H1 (cell line): ENCODE data around the gene DUS1L. TPM values are rescaled to one million over a fixed set of nuclear protein-coding genes. Genes with fewer than 3 reads are reported as not detected.
A peak's percentile ranks its signal among the peaks of the same experiment; 100 is the strongest.

Source experiments
- CTCF ChIA-PET: fragments of 300-600 bp; sonication (Branson Sonifier 250); formaldehyde crosslinking; loops from one replicate; lab custom pipeline; 2021; ENCODE audit not compliant: partially characterized antibody; lab: Charles Lee
- POLR2A ChIA-PET: fragments of 300-600 bp; sonication (Branson Sonifier 250); formaldehyde crosslinking; loops from one replicate; lab custom pipeline; 2021; ENCODE audit warnings: inconsistent platforms; ENCODE audit not compliant: partially characterized antibody; lab: Charles Lee
- DNase-seq, 2 experiments: peaks; one replicate each; pipeline versions ENCODE4 v3.0.0 to v3.0.0-alpha.2; 2010 to 2022; ENCODE audit warnings: low spot score in 2 of 2, low read depth in 1 of 2, mixed read lengths in 1 of 2
- FAIRE-seq: peaks from 2 replicates; lab custom pipeline; 2011; peaks lifted over from hg19 to GRCh38; lab: Jason Lieb, UNC
- H2AFZ ChIP-seq: 2 replicates; pipeline ENCODE4 v1.8.1; 2012; ENCODE audit warnings: low read length, inconsistent platforms
- H2AK5ac ChIP-seq: 2 replicates; pipeline ENCODE4 v1.6.1; 2013; ENCODE audit warnings: low read depth, low read length
- H2BK120ac ChIP-seq: replicated peaks from 2 replicates; pipeline ENCODE3; 2013; ENCODE audit warnings: low read depth, low read length, inconsistent platforms
- H2BK12ac ChIP-seq: 2 replicates; pipeline ENCODE4 v1.6.1; 2013; ENCODE audit warnings: low read depth, low read length
- H2BK15ac ChIP-seq: 2 replicates; pipeline ENCODE4 v1.6.1; 2013; ENCODE audit warnings: low read length
- H2BK20ac ChIP-seq: 2 replicates; pipeline ENCODE4 v1.6.1; 2013; ENCODE audit warnings: low read length
- H2BK5ac ChIP-seq: 2 replicates; pipeline ENCODE4 v1.6.1; 2013; ENCODE audit warnings: low read depth, low read length
- H3K14ac ChIP-seq: 2 replicates; pipeline ENCODE4 v1.6.1; 2013; ENCODE audit warnings: inconsistent platforms; ENCODE audit not compliant: insufficient read length
- H3K18ac ChIP-seq: 2 replicates; pipeline ENCODE4 v1.6.1; 2013; ENCODE audit warnings: low read length; ENCODE audit errors: extremely low read depth
- H3K23ac ChIP-seq: 2 replicates; pipeline ENCODE4 v1.6.1; 2013; ENCODE audit warnings: inconsistent platforms; ENCODE audit not compliant: insufficient read length
- H3K23me2 ChIP-seq: 2 replicates; pipeline ENCODE4 v1.6.1; 2013; ENCODE audit warnings: low read depth, low read length
- H3K27ac ChIP-seq: 2 replicates; pipeline ENCODE4 v1.6.1; 2011; ENCODE audit warnings: low read depth, low read length, inconsistent platforms
- H3K27me3 ChIP-seq, 4 experiments: replicated peaks in 1 of 4; 1 replicate in 1 of 4; 2 replicates in 3 of 4; pipeline versions ENCODE4 v1.6.1 to v1.8.1; 2011 to 2013; ENCODE audit warnings: low read length in 3 of 4, mild to moderate bottlenecking in 3 of 4, inconsistent platforms in 2 of 4, mixed read lengths in 2 of 4, moderate library complexity in 1 of 4; ENCODE audit not compliant: control insufficient read depth in 3 of 4, insufficient read depth in 3 of 4; ENCODE audit errors: extremely low read depth in 1 of 4
- H3K36me3 ChIP-seq, 4 experiments: 2 replicates each; pipeline versions ENCODE4 v1.6.1 to v1.8.1; 2011 to 2013; ENCODE audit warnings: mild to moderate bottlenecking in 4 of 4, low read length in 3 of 4, moderate library complexity in 2 of 4, control low read depth in 1 of 4, inconsistent platforms in 1 of 4; ENCODE audit not compliant: insufficient read depth in 4 of 4, control insufficient read depth in 2 of 4
- H3K4ac ChIP-seq: replicated peaks from 2 replicates; pipeline ENCODE3; 2013; ENCODE audit warnings: low read length, low read depth, mixed read lengths, inconsistent platforms; ENCODE audit not compliant: insufficient read length
- H3K4me1 ChIP-seq, 4 experiments: replicated peaks in 1 of 4; 1 replicate in 1 of 4; 2 replicates in 3 of 4; pipeline versions ENCODE4 v1.6.1 to v1.8.1; 2011 to 2013; ENCODE audit warnings: low read length in 3 of 4, inconsistent platforms in 2 of 4, mixed read lengths in 1 of 4; ENCODE audit not compliant: insufficient read depth in 4 of 4, control insufficient read depth in 3 of 4
- H3K4me2 ChIP-seq, 2 experiments: 2 replicates each; pipeline versions ENCODE4 v1.6.1 to v1.8.1; 2011 to 2013; ENCODE audit warnings: low read depth in 2 of 2, low read length in 2 of 2, control low read depth in 1 of 2, inconsistent platforms in 1 of 2, mild to moderate bottlenecking in 1 of 2; ENCODE audit not compliant: insufficient read depth in 1 of 2
- H3K4me3 ChIP-seq, 4 experiments: fragments of 200-600, 300-600 bp in 1 of 4; sonication (generic), shearing (Covaris generic), sonication (Bioruptor Twin) in 1 of 4; 2 replicates each; pipeline versions ENCODE4 v1.5.1 to v1.8.1; 2011 to 2016; ENCODE audit warnings: low read length in 4 of 4, low read depth in 3 of 4, control low read depth in 2 of 4, inconsistent platforms in 2 of 4, mild to moderate bottlenecking in 2 of 4, mixed read lengths in 1 of 4, moderate library complexity in 1 of 4; ENCODE audit not compliant: insufficient read depth in 2 of 4; ENCODE audit errors: extremely low read depth in 1 of 4
- H3K56ac ChIP-seq: replicated peaks from 2 replicates; pipeline ENCODE3; 2013; ENCODE audit warnings: low read depth, mild to moderate bottlenecking, mixed read lengths, low read length, inconsistent platforms; ENCODE audit not compliant: insufficient read length
- H3K79me1 ChIP-seq: 2 replicates; pipeline ENCODE4 v1.6.1; 2013; ENCODE audit warnings: low read depth, low read length, control low read depth
- H3K79me2 ChIP-seq, 2 experiments: 2 replicates each; pipeline versions ENCODE4 v1.6.1 to v1.8.1; 2012 to 2013; ENCODE audit warnings: low read length in 2 of 2, mild to moderate bottlenecking in 2 of 2, inconsistent platforms in 1 of 2; ENCODE audit not compliant: insufficient read depth in 2 of 2, control insufficient read depth in 1 of 2
- H3K9ac ChIP-seq, 4 experiments: replicated peaks in 1 of 4; 1 replicate in 1 of 4; 2 replicates in 3 of 4; pipeline versions ENCODE4 v1.6.1 to v1.8.1; 2011 to 2013; ENCODE audit warnings: low read depth in 3 of 4, low read length in 3 of 4, control low read depth in 2 of 4, mild to moderate bottlenecking in 2 of 4, moderate library complexity in 2 of 4, inconsistent platforms in 1 of 4; ENCODE audit errors: extremely low read depth in 1 of 4
- H3K9me3 ChIP-seq, 2 experiments: 2 replicates each; pipeline versions ENCODE4 v1.6.1 to v1.8.1; 2012 to 2013; ENCODE audit warnings: mild to moderate bottlenecking in 2 of 2, moderate library complexity in 2 of 2, control low read depth in 1 of 2, inconsistent platforms in 1 of 2, low read depth in 1 of 2, low read length in 1 of 2, mixed read lengths in 1 of 2; ENCODE audit not compliant: insufficient read depth in 2 of 2
- H4K20me1 ChIP-seq, 2 experiments: replicated peaks in 1 of 2; 2 replicates each; pipeline versions ENCODE3 to v1.8.1; 2011 to 2013; ENCODE audit warnings: inconsistent platforms in 2 of 2, low read length in 2 of 2, mild to moderate bottlenecking in 1 of 2; ENCODE audit not compliant: insufficient read depth in 2 of 2, control insufficient read depth in 1 of 2
- H4K5ac ChIP-seq: 2 replicates; pipeline ENCODE4 v1.6.1; 2013; ENCODE audit warnings: low read length, low read depth, mixed read lengths, inconsistent platforms; ENCODE audit not compliant: insufficient read length
- H4K8ac ChIP-seq: 2 replicates; pipeline ENCODE4 v1.8.0; 2013; ENCODE audit warnings: mild to moderate bottlenecking, moderate library complexity, low read length, inconsistent platforms; ENCODE audit not compliant: insufficient read depth; ENCODE audit errors: extremely low read depth
- H4K91ac ChIP-seq: replicated peaks from 2 replicates; pipeline ENCODE3; 2013; ENCODE audit warnings: low read length, mixed read lengths, inconsistent platforms; ENCODE audit not compliant: insufficient read length
- ASH2L ChIP-seq: fragments of 200-600, 300-600 bp; sonication (generic); IDR thresholded peaks from one replicate; pipeline ENCODE4 v1.7.1; 2017; ENCODE audit warnings: low read length
- ATF3 ChIP-seq: IDR thresholded peaks from 2 replicates; pipeline ENCODE4 v1.6.1; 2011; ENCODE audit warnings: low read depth, mild to moderate bottlenecking, low read length; ENCODE audit not compliant: insufficient read depth
- EGR1 ChIP-seq: IDR thresholded peaks from 2 replicates; pipeline ENCODE4 v1.6.1; 2011; ENCODE audit warnings: low read depth, low read length, borderline replicate concordance
- HDAC6 ChIP-seq: IDR thresholded peaks from one replicate; pipeline ENCODE4 v1.7.1; 2012; ENCODE audit warnings: low read depth, mild to moderate bottlenecking, inconsistent platforms, low read length, moderate library complexity
- NRF1 ChIP-seq: IDR thresholded peaks from 2 replicates; pipeline ENCODE4 v1.6.1; 2011; ENCODE audit warnings: mild to moderate bottlenecking, low read depth, low read length, improper control_type of control experiment
- RBBP5 ChIP-seq: IDR thresholded peaks from 2 replicates; pipeline ENCODE4 v1.7.1; 2012; ENCODE audit warnings: low read depth, mild to moderate bottlenecking, inconsistent platforms, low read length, moderate library complexity, borderline replicate concordance
- SIN3A ChIP-seq, 2 experiments: IDR thresholded peaks in 1 of 2; conservative IDR thresholded peaks in 1 of 2; 2 replicates each; pipeline ENCODE4 v1.6.1; 2011 to 2012; ENCODE audit warnings: low read length in 2 of 2, improper control_type of control experiment in 1 of 2, low read depth in 1 of 2, mild to moderate bottlenecking in 1 of 2
- SP2 ChIP-seq: IDR thresholded peaks from 2 replicates; pipeline ENCODE4 v1.6.1; 2012; ENCODE audit warnings: mild to moderate bottlenecking, low read length, inconsistent platforms
- WGBS, 2 experiments: shearing (Covaris generic) in 1 of 2; methylation state at CpG; one replicate each; pipeline versions ENCODE4 v1.1.6 to v1.1.7; 2013 to 2015; ENCODE audit warnings: low lambda C conversion rate in 2 of 2, mixed read lengths in 2 of 2, inconsistent platforms in 1 of 2, low coverage in 1 of 2, missing lambda C conversion rate in 1 of 2; ENCODE audit not compliant: insufficient replicate concordance in 2 of 2, insufficient coverage in 1 of 2, insufficient read length in 1 of 2; ENCODE audit errors: extremely low coverage in 1 of 2, missing lambda C conversion rate in 1 of 2; 5-methylcytosine and 5-hydroxymethylcytosine counted together
- polyA plus RNA-seq, 7 experiments: library from polyadenylated mRNA; depleted of rRNA in 3 of 7; stranded (reverse) in 5 of 7; unstranded in 2 of 7; fragments of >200 nt in 5 of 7; fragments of 200-250 nt in 2 of 7; gene quantifications; 1 replicate in 5 of 7; 2 replicates in 1 of 7; 4 replicates in 1 of 7; pipeline versions ENCODE4 v1.2.1 to v1.2.3, GENCODE V29; 2011 to 2013; ENCODE audit warnings: missing spikeins in 2 of 7, mixed read lengths in 2 of 7
- total RNA-seq: library from RNA; stranded (reverse); fragmentation: NEBNext Ultra II Directional; extraction: Animal tissue kit (Norgen Biotek cat#: 25700); gene quantifications from 2 replicates; pipeline ENCODE4 v1.2.1, GENCODE V29; 2021

DUS1L gene
- total and polyA plus RNA-seq, 2 of the 8 experiments (the other 6 are each of a cell fraction or from before 2014, with no cell fraction given): 34.5 to 69.1 TPM

- WGBS, 2 experiments: 88% methylated on average over 20 of the region's 28 CpGs; no CpG with 5 or more reads in 1 of the 2 experiments
- no peak overlapping the region for H3K14ac ChIP-seq
- TF ChIP-seq SP2 (no peak), NRF1 (no peak), RBBP5 (no peak), ATF3 (no peak), SIN3A (conservative IDR thresholded peaks at IDR 0.05 in 1 of 2, IDR thresholded peaks at IDR 0.05 in 1 of 2; ENCODE audit: low read depth in 1 of 2, low read length in 2 of 2) (no peak), EGR1 (no peak), ASH2L (no peak), HDAC6 (no peak)
- TF ChIP-seq, all 59 proteins: peak for 0
- Histone ChIP-seq H2AFZ (no peak overlapping the region), H3K23ac (no peak overlapping the region), H2BK20ac (no peak overlapping the region), H3K4ac (no peak overlapping the region), H3K18ac (no peak overlapping the region), H3K79me1 (no peaks in the 10 kb centered on the region), H3K23me2 (no peaks in the 10 kb centered on the region), H3K4me3 (no peak overlapping the region), H3K27me3 (no peaks in the 10 kb centered on the region), H2BK12ac (no peak overlapping the region), H2BK15ac (no peak overlapping the region), H3K9ac (no peak overlapping the region), H2AK5ac (no peak overlapping the region), H4K8ac (peak overlapping the region; percentile 65), H2BK120ac (no peak overlapping the region), H3K9me3 (no peaks in the 10 kb centered on the region), H3K4me2 (no peak overlapping the region), H2BK5ac (no peak overlapping the region; the same call in 1 of the 2 replicates), H3K27ac (no peak overlapping the region), H4K5ac (no peak overlapping the region), H3K36me3 (no peaks in the 10 kb centered on the region; a peak in 2 of 8 replicates), H4K91ac (no peak overlapping the region), H3K4me1 (peaks cover 0 to under 1% (median 0%) of the 10 kb centered on the region in 4 experiments; a peak in 2 of 7 replicates), H3K56ac (no peak overlapping the region), H3K79me2 (0 out of 4 replicates have a peak, but pooled peaks cover 0 to under 1% of the 10 kb centered on the region in 2 experiments), H4K20me1 (peaks cover 9 to 18% of the 10 kb centered on the region in 2 experiments)
- FAIRE-seq (no peak), DNase-seq (no peak)
- POLR2A ChIA-PET: interaction anchor here (0.7 to 2.2 kb wide), 10 partner anchors 8 to 127 kb away, joined by 3 to 9 read pairs (median 4); partner anchors contain the start of gene FASN
- CTCF ChIA-PET: interaction anchor here (1.1 to 2.7 kb wide), 6 partner anchors 11 to 146 kb away, joined by 3 to 20 read pairs (median 5); partner anchors contain the start of gene RAC3
These were observed 49.3 kb downstream of the DUS1L start for GRCh38 chr17:82016061-82016874.
